HS-5 (cell line): ENCODE data around the gene BSCL2.
"Not testable (repeated sequence)": the region's sequence is repeated elsewhere in the genome, so short reads cannot be mapped to it uniquely, and the experiment has no call there.

Source experiments
- DNase-seq: peaks from one replicate; pipeline ENCODE4 v3.0.0-alpha.2; 2012; ENCODE audit warnings: low read depth

The BSCL2 gene

GRCh38 chr11:62707277-62707861 lies at the start of gene BSCL2, which contains the start of gene GNG3:
Gene BSCL2, minus strand, starts transcription at chr11:62707424. Its CDS starts 229 bp downstream, at chr11:62707195.
Gene GNG3, plus strand, starts transcription at chr11:62707676. Its CDS starts 620 bp downstream, at chr11:62708296.
- DNase-seq = no peak

GRCh38 chr11:62755086-62755615 lies 47.9 kb upstream of the BSCL2 start:
- DNase-seq = no peak

- DNase-seq = peak; percentile 98
Observed at GRCh38 chr11:62753736-62754603, 46.7 kb upstream of the BSCL2 start, which contains the start of gene ZBTB3. Gene ZBTB3, minus strand, starts transcription at chr11:62754160. Its CDS starts 496 bp downstream, at chr11:62753664.

GRCh38 chr11:62752994-62753735 lies 45.9 kb upstream of the BSCL2 start:
- DNase-seq = no peak

- no peak for DNase-seq
Observed at GRCh38 chr11:62752177-62752785, 45.1 kb upstream of the BSCL2 start.

GRCh38 chr11:62749931-62750330 lies 42.7 kb upstream of the BSCL2 start:
- DNase-seq = not testable (repeated sequence)

GRCh38 chr11:62747475-62748160 lies 40.4 kb upstream of the BSCL2 start:
- no peak for DNase-seq

GRCh38 chr11:62737196-62737595 lies 30.0 kb upstream of the BSCL2 start:
- DNase-seq = no peak

GRCh38 chr11:62732830-62733229 lies 25.6 kb upstream of the BSCL2 start:
- DNase-seq = no peak

- not testable (repeated sequence) for DNase-seq
Observed at GRCh38 chr11:62730076-62730475, 22.9 kb upstream of the BSCL2 start.

GRCh38 chr11:62728171-62728988 lies 21.2 kb upstream of the BSCL2 start, which contains the start of gene TTC9C:
Gene TTC9C, plus strand, starts transcription at chr11:62728486. Its CDS starts 363 bp downstream, at chr11:62728849.
- peak; percentile 79 for DNase-seq

- DNase-seq = peak; percentile 98
Observed at GRCh38 chr11:62727872-62728170, 20.6 kb upstream of the BSCL2 start.

- DNase-seq = peak; percentile 96
Observed at GRCh38 chr11:62727165-62727871, 20.1 kb upstream of the BSCL2 start, which contains the start of gene HNRNPUL2. Gene HNRNPUL2, minus strand, starts transcription at chr11:62727457. Its CDS starts 301 bp downstream, at chr11:62727156.

- no peak for DNase-seq
Observed at GRCh38 chr11:62726915-62727164, 19.6 kb upstream of the BSCL2 start.

GRCh38 chr11:62726156-62726914 lies 19.1 kb upstream of the BSCL2 start:
- no peak for DNase-seq

GRCh38 chr11:62725646-62726045 lies 18.4 kb upstream of the BSCL2 start:
- DNase-seq = no peak

GRCh38 chr11:62724171-62724570 lies 16.9 kb upstream of the BSCL2 start:
- no peak for DNase-seq

GRCh38 chr11:62721994-62722393 lies 14.8 kb upstream of the BSCL2 start:
- no peak for DNase-seq
